Keratinocyte (primary cell): ENCODE measurements around the gene ECE2.

Experiments
- EZH2 ChIP-seq: IDR thresholded peaks from one replicate; pipeline ENCODE4 v1.6.1; 2012; ENCODE audit warnings: inconsistent platforms, mild to moderate bottlenecking, low read length, moderate library complexity
- TF ChIP-seq, protein P1 (sequence below), 3 experiments: IDR thresholded peaks in 1 of 3; conservative IDR thresholded peaks in 1 of 3; optimal IDR thresholded peaks in 1 of 3; 2 replicates in 2 of 3; 3 replicates in 1 of 3; pipeline versions ENCODE3 to v1.5.1; 2011; ENCODE audit warnings: low read length in 3 of 3, mild to moderate bottlenecking in 3 of 3, moderate library complexity in 2 of 3, control low read depth in 1 of 3, inconsistent platforms in 1 of 3; ENCODE audit not compliant: insufficient read depth in 2 of 3; ENCODE audit errors: extremely low read depth in 1 of 3

- TF ChIP-seq, protein P1, sequence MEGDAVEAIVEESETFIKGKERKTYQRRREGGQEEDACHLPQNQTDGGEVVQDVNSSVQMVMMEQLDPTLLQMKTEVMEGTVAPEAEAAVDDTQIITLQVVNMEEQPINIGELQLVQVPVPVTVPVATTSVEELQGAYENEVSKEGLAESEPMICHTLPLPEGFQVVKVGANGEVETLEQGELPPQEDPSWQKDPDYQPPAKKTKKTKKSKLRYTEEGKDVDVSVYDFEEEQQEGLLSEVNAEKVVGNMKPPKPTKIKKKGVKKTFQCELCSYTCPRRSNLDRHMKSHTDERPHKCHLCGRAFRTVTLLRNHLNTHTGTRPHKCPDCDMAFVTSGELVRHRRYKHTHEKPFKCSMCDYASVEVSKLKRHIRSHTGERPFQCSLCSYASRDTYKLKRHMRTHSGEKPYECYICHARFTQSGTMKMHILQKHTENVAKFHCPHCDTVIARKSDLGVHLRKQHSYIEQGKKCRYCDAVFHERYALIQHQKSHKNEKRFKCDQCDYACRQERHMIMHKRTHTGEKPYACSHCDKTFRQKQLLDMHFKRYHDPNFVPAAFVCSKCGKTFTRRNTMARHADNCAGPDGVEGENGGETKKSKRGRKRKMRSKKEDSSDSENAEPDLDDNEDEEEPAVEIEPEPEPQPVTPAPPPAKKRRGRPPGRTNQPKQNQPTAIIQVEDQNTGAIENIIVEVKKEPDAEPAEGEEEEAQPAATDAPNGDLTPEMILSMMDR (optimal IDR thresholded peaks at IDR 0.05 in 1 of 3, IDR thresholded peaks at IDR 0.05 in 1 of 3, conservative IDR thresholded peaks at IDR 0.05 in 1 of 3; ENCODE audit: extremely low read depth in 1 of 3, insufficient read depth in 2 of 3, low read length in 3 of 3), result no peak
- TF ChIP-seq EZH2, result no peak
Observed at GRCh38 chr3:184336547-184337398, 61.0 kb downstream of the ECE2 start.
